WTC11 (cell line): ENCODE data around the gene FBXO41.

Source experiments
- ARID4B ChIP-seq: sonication (generic); formaldehyde crosslinking; IDR thresholded peaks from 2 replicates; pipeline ENCODE4 v1.8.0; 2023; ENCODE audit warnings: missing genetic modification reagents, mild to moderate bottlenecking, borderline replicate concordance
- ATF3 ChIP-seq: sonication (generic); formaldehyde crosslinking; conservative IDR thresholded peaks from 2 replicates; pipeline ENCODE4 v1.8.1; 2022; ENCODE audit warnings: mild to moderate bottlenecking, missing genetic modification reagents
- ESRRA ChIP-seq: sonication (generic); formaldehyde crosslinking; IDR thresholded peaks from 2 replicates; pipeline ENCODE4 v1.8.1; 2022; ENCODE audit warnings: mild to moderate bottlenecking, missing genetic modification reagents, borderline replicate concordance
- FOXJ3 ChIP-seq: sonication (generic); formaldehyde crosslinking; IDR thresholded peaks from 2 replicates; pipeline ENCODE4 v1.9.0; 2021; ENCODE audit warnings: missing genetic modification reagents, mild to moderate bottlenecking, borderline replicate concordance
- SMAD3 ChIP-seq: sonication (generic); formaldehyde crosslinking; IDR thresholded peaks from 2 replicates; pipeline ENCODE4 v1.8.0; 2022; ENCODE audit warnings: missing genetic modification reagents, mild to moderate bottlenecking, borderline replicate concordance
- ZBTB21 ChIP-seq: sonication (generic); formaldehyde crosslinking; IDR thresholded peaks from 2 replicates; pipeline ENCODE4 v1.8.1; 2023; ENCODE audit warnings: mild to moderate bottlenecking, missing genetic modification reagents, borderline replicate concordance
- ZNF121 ChIP-seq: sonication (generic); formaldehyde crosslinking; IDR thresholded peaks from 2 replicates; pipeline ENCODE4 v1.8.0; 2023; ENCODE audit warnings: missing genetic modification reagents
- TF ChIP-seq, protein P1 (sequence below): fragments of 200-600 bp; IDR thresholded peaks from 2 replicates; pipeline ENCODE4 v1.8.0; 2022; ENCODE audit warnings: antibody characterized with exemption
- TF ChIP-seq, protein P2 (sequence below): sonication (generic); formaldehyde crosslinking; IDR thresholded peaks from 2 replicates; pipeline ENCODE4 v1.8.0; 2022; ENCODE audit warnings: mild to moderate bottlenecking, missing genetic modification reagents

DNA sequence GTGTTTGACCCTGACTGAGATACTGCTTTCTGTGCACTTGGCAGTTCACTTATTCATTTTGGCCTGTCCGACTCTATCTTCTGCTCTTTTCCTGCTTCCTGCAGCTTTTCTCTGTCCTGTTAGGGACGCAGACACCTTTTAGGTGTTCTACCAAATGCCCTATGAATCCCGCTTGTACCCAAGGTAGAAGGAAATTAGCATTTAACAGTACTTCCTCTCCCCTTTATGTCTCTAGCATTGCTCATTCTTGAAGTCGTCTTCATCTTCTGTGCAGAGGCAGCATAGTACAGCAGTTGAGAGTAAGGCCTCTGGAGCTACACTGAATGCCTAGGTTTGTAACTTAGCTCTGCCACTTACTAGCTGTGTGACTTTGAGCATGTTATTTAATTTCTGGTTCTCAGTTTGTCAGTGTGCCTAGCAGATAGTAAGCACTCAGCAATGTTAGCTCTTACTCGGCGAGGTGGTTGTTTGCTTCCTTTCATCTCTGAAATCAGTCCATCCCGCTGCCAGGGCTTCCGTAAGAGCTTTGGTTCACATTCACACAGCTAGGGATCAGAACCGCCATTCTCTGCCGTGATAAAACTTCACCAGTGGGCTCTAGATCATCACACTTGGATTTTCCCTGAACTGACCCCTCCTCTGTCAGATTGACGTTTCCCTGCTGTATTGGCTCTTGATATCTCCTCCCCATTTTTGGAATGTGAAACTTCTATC, 48.8 kb downstream of the FBXO41 start:
- TF ChIP-seq ARID4B (CRISPR knock-in tag) (no peak), FOXJ3 (CRISPR knock-in tag) (no peak), ESRRA (CRISPR knock-in tag) (no peak), ZNF121 (no peak), ZBTB21 (CRISPR knock-in tag) (no peak), ATF3 (CRISPR knock-in tag) (no peak), SMAD3 (CRISPR knock-in tag) (no peak)
- TF ChIP-seq, protein P1, sequence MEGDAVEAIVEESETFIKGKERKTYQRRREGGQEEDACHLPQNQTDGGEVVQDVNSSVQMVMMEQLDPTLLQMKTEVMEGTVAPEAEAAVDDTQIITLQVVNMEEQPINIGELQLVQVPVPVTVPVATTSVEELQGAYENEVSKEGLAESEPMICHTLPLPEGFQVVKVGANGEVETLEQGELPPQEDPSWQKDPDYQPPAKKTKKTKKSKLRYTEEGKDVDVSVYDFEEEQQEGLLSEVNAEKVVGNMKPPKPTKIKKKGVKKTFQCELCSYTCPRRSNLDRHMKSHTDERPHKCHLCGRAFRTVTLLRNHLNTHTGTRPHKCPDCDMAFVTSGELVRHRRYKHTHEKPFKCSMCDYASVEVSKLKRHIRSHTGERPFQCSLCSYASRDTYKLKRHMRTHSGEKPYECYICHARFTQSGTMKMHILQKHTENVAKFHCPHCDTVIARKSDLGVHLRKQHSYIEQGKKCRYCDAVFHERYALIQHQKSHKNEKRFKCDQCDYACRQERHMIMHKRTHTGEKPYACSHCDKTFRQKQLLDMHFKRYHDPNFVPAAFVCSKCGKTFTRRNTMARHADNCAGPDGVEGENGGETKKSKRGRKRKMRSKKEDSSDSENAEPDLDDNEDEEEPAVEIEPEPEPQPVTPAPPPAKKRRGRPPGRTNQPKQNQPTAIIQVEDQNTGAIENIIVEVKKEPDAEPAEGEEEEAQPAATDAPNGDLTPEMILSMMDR: no peak
- TF ChIP-seq, protein P2, sequence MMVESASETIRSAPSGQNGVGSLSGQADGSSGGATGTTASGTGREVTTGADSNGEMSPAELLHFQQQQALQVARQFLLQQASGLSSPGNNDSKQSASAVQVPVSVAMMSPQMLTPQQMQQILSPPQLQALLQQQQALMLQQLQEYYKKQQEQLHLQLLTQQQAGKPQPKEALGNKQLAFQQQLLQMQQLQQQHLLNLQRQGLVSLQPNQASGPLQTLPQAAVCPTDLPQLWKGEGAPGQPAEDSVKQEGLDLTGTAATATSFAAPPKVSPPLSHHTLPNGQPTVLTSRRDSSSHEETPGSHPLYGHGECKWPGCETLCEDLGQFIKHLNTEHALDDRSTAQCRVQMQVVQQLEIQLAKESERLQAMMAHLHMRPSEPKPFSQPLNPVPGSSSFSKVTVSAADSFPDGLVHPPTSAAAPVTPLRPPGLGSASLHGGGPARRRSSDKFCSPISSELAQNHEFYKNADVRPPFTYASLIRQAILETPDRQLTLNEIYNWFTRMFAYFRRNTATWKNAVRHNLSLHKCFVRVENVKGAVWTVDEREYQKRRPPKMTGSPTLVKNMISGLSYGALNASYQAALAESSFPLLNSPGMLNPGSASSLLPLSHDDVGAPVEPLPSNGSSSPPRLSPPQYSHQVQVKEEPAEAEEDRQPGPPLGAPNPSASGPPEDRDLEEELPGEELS (CRISPR knock-in tag): no peak
